GM12864 (cell line): ENCODE data around the gene MED15.
"Not testable (repeated sequence)": the region's sequence is repeated elsewhere in the genome, so short reads cannot be mapped to it uniquely, and the experiment has no call there.

Source experiments
- DNase-seq: peaks from one replicate; pipeline ENCODE4 v3.0.0-alpha.2; 2011; ENCODE audit warnings: low read depth
- H3K4me3 ChIP-seq: 2 replicates; pipeline ENCODE4 v1.5.1; 2011; ENCODE audit warnings: mild to moderate bottlenecking, low read depth, low read length, control low read depth
- TF ChIP-seq, protein P1 (sequence below): IDR thresholded peaks from 2 replicates; pipeline ENCODE4 v1.5.1; 2011; ENCODE audit warnings: low read depth, mild to moderate bottlenecking, moderate library complexity, low read length, control low read depth, inconsistent platforms; ENCODE audit errors: missing control alignments

MED15 gene

GRCh38 chr22:20613301-20613700, 105.9 kb downstream of the MED15 start:
- no peak overlapping the region for H3K4me3 ChIP-seq
- no peak for DNase-seq
- TF ChIP-seq, protein P1, sequence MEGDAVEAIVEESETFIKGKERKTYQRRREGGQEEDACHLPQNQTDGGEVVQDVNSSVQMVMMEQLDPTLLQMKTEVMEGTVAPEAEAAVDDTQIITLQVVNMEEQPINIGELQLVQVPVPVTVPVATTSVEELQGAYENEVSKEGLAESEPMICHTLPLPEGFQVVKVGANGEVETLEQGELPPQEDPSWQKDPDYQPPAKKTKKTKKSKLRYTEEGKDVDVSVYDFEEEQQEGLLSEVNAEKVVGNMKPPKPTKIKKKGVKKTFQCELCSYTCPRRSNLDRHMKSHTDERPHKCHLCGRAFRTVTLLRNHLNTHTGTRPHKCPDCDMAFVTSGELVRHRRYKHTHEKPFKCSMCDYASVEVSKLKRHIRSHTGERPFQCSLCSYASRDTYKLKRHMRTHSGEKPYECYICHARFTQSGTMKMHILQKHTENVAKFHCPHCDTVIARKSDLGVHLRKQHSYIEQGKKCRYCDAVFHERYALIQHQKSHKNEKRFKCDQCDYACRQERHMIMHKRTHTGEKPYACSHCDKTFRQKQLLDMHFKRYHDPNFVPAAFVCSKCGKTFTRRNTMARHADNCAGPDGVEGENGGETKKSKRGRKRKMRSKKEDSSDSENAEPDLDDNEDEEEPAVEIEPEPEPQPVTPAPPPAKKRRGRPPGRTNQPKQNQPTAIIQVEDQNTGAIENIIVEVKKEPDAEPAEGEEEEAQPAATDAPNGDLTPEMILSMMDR = no peak

DNA sequence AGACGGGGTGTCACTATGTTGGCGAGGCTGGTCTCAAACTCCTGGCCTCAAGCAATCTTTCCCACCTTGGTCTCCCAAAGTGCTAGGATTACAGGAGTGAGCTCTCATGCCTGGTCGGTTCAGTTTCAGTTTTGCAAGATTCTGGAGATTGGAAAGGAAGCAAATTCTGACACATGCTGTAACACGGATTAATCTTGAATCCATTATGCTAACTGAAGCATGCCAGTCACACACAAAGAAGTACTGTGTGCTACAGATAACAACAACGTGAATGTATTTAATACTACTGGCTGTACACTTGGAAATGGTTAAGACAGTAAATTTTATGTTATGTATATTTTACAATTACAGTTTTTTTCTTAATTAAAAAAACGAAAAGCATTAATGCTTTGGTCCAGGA, 107.6 kb downstream of the MED15 start:
- TF ChIP-seq, protein P1 = no peak
- H3K4me3 ChIP-seq = no peak overlapping the region
- DNase-seq = no peak

GRCh38 chr22:20615533-20616450, 108.4 kb downstream of the MED15 start:
- no peak for DNase-seq
- TF ChIP-seq, protein P1 = no peak

DNA sequence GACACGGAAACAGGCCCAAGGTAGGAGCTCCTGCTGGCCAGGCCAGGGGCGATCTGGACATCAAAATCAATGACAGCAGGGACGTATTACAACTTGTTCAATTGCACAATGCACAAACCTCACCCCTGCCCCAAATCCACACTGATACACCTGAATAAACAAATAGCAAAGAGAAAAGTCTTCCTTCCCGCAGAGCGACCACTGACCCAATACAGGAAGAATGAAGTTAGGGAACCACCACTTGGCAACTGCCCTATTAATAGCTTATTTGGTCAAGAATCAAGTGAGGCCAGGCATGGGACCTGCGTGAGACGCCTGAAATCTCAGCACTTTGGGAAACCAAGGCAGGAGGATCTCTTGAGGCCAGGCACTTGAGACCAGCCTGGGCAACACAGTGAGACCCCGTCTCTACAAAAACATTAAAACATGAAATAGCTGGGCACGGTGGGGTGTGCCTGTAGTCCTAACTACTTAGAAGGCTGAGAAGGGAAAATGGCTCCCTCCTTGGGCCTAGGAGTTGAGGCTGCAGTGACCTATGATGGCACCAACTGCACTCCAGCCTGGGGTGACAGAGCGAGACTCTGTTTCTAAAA, 109.1 kb downstream of the MED15 start:
- TF ChIP-seq, protein P1 = no peak
- no peak overlapping the region for H3K4me3 ChIP-seq

More at GRCh38 chr22:20615533-20616450, 108.4 kb downstream of the MED15 start:
- no peak overlapping the region for H3K4me3 ChIP-seq

GRCh38 chr22:20618488-20618887, 111.1 kb downstream of the MED15 start:
- TF ChIP-seq, protein P1 = no peak
- no peak overlapping the region for H3K4me3 ChIP-seq
- no peak for DNase-seq

More for the DNA sequence above, 109.1 kb downstream of the MED15 start:
- no peak for DNase-seq

DNA sequence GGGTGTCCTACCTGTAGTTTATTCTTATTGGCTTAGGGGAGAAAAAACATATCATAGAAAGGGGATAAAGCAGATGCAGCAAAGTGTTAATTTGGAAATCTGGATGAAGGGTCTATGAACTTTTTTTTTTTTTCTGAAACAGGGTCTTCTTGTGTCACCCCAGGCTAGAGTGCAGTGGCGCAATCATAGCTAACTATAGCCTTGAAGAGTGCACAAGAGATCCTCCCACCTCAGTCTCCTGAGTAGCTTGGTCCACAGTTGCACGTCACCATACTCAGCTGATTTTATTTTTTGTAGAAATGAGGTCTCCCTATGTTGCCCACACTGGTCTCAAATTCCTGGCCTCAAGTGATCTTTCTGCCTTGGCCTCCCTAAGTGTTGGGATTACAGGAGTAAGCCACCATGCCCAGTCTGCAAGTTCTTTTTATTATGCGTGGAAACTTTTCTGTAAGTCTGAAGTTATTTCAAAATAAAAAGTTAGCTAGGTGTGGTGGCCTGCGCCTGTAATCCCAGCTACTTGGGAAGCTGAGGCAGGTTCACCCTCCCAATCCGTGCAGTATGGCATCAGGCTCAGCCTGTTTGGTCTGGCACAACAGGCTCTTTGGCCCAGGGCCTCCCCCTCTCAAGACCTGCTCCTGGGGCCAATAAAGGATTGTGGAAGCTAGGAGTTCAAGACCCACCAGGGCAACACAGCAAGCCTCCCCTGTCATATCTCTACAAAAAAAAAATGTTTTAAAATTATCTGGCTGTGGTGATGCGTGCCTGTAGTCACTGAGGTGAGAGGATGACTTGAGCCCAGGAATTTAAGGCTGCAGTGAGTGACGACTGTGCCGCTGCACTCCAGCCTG, 111.9 kb downstream of the MED15 start:
- DNase-seq = no peak
- H3K4me3 ChIP-seq = no peak overlapping the region
- TF ChIP-seq, protein P1 = no peak

DNA sequence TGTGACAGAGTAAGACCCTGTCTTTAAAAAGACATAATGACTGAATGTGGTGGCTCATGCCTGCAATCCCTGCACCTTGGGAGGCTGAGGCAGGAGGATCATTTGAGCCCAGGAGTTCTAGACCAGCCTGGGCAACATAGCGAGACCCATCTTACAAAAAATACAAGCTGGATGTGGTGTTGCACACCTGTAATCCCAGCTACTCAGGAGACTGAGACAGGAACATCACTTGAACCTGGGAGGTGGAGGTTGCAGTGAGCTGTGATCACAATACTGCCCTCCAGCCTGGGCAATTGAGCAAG, 112.4 kb downstream of the MED15 start:
- not testable (repeated sequence) for H3K4me3 ChIP-seq, DNase-seq
